HEK293 (cell line): ENCODE results near the gene TRAPPC5.

Experiments
- HOXA7 ChIP-seq: sonication (generic); formaldehyde crosslinking; IDR thresholded peaks from 2 replicates; pipeline ENCODE4 v1.8.1; 2022; ENCODE audit warnings: missing genetic modification reagents, borderline replicate concordance
- MEIS1 ChIP-seq: sonication (generic); formaldehyde crosslinking; IDR thresholded peaks from 2 replicates; pipeline ENCODE4 v1.8.1; 2022; ENCODE audit warnings: missing genetic modification reagents, mild to moderate bottlenecking, borderline replicate concordance
- ZNF175 ChIP-seq: fragments of 450-650 bp; formaldehyde crosslinking; IDR thresholded peaks from 2 replicates; pipeline ENCODE4 v1.5.1; 2016; ENCODE audit warnings: missing biosample characterization, missing genetic modification characterization
- ZNF354C ChIP-seq: fragments of 450-650 bp; formaldehyde crosslinking; IDR thresholded peaks from 2 replicates; pipeline ENCODE4 v1.5.1; 2016; ENCODE audit warnings: missing biosample characterization, missing genetic modification characterization, low read depth, borderline replicate concordance
- ZNF433 ChIP-seq: fragments of 450-650 bp; formaldehyde crosslinking; IDR thresholded peaks from 2 replicates; pipeline ENCODE4 v1.5.1; 2016; ENCODE audit warnings: missing biosample characterization, missing genetic modification characterization, low read depth
- ZNF677 ChIP-seq: fragments of 450-650 bp; IDR thresholded peaks from 2 replicates; pipeline ENCODE4 v1.5.0; 2018; ENCODE audit warnings: missing biosample characterization, mild to moderate bottlenecking, missing genetic modification characterization, moderate library complexity
- TF ChIP-seq, protein P1 (sequence below): fragments of 450-650 bp; formaldehyde crosslinking; IDR thresholded peaks from 2 replicates; pipeline ENCODE4 v1.5.1; 2016; ENCODE audit warnings: missing biosample characterization, missing genetic modification characterization
- TF ChIP-seq, protein P2 (sequence below): sonication (generic); formaldehyde crosslinking; IDR thresholded peaks from 2 replicates; pipeline ENCODE4 v1.8.1; 2022; ENCODE audit warnings: mild to moderate bottlenecking, moderate library complexity, missing genetic modification reagents

DNA sequence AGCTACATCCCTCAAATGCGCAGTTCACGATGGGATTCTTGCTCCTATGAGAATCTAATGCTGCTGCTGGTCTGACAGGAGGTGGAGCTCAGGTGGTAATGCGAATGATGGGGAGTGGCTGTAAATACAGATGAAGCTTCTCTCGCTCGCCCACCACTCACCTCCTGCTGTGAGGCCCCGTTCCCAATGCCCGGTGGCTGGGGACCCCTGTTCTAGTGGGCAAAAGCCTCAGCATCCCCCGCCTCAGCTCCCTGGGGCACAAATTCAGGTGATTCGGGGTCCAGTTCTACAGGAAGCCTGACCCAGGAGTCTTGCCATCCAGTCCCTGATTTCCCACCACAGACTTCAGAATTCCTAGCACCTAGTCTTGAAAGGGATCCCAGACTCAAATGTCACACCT, 8.1 kb upstream of the TRAPPC5 start:
- TF ChIP-seq, protein P1, sequence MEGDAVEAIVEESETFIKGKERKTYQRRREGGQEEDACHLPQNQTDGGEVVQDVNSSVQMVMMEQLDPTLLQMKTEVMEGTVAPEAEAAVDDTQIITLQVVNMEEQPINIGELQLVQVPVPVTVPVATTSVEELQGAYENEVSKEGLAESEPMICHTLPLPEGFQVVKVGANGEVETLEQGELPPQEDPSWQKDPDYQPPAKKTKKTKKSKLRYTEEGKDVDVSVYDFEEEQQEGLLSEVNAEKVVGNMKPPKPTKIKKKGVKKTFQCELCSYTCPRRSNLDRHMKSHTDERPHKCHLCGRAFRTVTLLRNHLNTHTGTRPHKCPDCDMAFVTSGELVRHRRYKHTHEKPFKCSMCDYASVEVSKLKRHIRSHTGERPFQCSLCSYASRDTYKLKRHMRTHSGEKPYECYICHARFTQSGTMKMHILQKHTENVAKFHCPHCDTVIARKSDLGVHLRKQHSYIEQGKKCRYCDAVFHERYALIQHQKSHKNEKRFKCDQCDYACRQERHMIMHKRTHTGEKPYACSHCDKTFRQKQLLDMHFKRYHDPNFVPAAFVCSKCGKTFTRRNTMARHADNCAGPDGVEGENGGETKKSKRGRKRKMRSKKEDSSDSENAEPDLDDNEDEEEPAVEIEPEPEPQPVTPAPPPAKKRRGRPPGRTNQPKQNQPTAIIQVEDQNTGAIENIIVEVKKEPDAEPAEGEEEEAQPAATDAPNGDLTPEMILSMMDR (tag by site-specific recombination), result no peak
- TF ChIP-seq, protein P2, sequence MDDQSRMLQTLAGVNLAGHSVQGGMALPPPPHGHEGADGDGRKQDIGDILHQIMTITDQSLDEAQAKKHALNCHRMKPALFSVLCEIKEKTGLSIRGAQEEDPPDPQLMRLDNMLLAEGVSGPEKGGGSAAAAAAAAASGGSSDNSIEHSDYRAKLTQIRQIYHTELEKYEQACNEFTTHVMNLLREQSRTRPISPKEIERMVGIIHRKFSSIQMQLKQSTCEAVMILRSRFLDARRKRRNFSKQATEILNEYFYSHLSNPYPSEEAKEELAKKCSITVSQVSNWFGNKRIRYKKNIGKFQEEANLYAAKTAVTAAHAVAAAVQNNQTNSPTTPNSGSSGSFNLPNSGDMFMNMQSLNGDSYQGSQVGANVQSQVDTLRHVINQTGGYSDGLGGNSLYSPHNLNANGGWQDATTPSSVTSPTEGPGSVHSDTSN (CRISPR knock-in tag), result no peak
- no peak for TF ChIP-seq ZNF433
- TF ChIP-seq MEIS1, result no peak
- no peak for TF ChIP-seq HOXA7
- no peak for TF ChIP-seq ZNF677
- TF ChIP-seq ZNF354C (tag by site-specific recombination), result no peak
- no peak for TF ChIP-seq ZNF175 (tag by site-specific recombination)
